HG03108 (cell line): ENCODE measurements around the gene DUOXA1.
"Not testable (repeated sequence)": the region's sequence is repeated elsewhere in the genome, so short reads cannot be mapped to it uniquely, and the experiment has no call there.

Experiments
- ATAC-seq: cut with Tn5 transposase; IDR thresholded peaks from one replicate; pipeline ENCODE4 v1.9.1; 2021; ENCODE audit warnings: moderate library complexity; ENCODE audit not compliant: unreplicated experiment

The DUOXA1 gene

GRCh38 chr15:45151998-45152828 is 22.5 kb upstream of the DUOXA1 start:
- ATAC-seq, result no peak

DNA sequence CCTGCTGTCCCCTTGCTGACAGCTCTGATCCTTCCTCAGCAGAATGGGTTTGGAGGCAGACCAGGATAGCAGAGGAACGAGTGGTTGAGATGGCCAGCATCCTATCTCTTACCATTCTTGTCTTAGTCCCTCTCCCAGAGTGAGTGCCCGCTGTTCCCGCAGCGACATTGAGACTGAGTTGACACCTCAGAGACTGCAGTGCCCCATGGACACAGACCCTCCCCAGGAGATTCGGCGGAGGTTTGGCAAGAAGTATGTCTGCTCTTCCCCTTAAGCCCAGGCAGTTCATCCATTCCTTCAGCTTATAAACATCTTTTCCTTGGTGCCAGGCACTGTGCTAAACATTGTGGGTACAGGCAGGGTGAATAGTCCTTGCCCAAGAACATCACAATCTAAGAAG is 21.3 kb upstream of the DUOXA1 start:
- no peak for ATAC-seq

- ATAC-seq, result no peak
Measured at GRCh38 chr15:45150481-45150880, 20.8 kb upstream of the DUOXA1 start.

DNA sequence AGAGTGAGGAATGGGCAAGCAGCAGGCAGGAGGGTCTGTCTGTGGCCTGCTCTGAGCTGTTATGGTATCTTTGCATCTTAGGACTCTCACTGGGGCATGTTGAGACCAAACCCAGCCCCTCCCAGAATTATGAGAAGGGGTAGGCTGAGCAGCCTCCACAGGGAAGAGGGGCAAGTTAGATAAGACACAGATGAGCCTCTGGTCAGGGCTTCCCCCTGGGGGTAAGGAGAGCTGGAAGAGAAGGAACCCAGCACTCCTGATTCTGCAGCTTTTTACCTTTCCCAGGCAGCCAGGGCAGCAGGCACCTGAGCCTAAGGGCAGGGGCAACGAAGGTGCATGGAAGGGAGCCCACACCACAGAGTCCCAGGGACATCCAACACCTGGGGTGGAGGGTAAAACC is 19.4 kb upstream of the DUOXA1 start:
- ATAC-seq, result no peak

DNA sequence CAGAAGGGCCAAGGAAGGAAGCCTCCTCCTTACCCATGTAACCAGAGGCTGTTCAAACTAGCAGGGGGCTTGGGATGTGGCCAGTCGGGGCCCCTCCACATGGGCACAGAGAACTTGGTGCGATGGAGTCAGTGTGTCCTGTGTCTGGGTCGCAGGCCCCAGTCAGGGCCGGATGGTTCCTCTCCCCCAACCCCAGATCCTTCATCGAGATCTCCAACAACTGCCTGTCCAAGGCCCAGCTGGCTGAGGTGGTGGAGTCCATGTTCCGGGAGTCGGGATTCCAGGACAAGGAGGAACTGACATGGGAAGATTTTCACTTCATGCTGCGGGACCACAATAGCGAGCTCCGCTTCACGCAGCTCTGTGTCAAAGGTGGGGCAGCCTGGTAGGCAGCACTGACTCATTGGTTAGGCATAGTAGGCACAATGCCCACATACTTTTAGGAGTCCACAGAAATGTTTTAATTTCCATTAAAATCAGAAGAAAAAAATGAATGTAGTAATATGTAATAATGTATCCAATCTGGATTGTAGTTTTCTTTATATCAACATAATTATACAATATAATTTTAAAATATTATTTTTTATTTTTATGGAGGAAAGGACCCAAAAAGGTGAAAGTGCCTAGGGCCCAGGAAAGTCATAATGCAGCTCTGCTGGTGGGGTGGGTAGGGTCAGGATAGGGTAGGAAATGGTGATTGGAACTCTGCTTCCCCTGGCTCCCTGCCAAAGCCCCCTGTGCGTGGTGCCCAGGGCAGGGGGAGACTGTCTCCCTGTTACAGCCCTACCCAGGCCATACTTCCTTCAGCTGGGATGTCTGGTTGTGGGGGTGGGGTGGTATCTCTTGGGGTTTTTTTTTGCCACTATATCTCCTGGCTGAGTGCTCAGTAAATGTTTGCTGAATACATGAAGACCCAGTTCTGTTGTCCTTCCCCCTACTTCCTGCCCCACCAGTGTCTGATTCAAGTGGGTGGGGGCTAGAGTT is 18.7 kb upstream of the DUOXA1 start:
- no peak for ATAC-seq

DNA sequence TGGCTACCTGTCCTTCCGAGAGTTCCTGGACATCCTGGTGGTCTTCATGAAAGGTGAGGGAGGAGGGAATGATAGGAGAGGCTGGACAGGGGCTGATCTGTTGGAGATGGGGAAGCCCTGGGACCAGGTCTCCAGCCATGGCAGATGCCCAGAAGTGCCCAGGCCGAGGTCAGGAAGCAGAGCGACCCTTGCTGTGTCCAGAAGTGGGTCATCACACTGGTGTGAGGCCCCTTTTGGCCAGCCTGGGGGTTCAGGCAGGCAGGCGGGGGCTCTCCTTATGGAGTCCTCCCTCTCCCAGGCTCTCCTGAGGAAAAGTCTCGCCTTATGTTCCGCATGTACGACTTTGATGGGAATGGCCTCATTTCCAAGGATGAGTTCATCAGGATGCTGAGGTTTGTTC is 17.9 kb upstream of the DUOXA1 start:
- ATAC-seq, result no peak

- no peak for ATAC-seq
Measured at GRCh38 chr15:45146405-45146804, 16.7 kb upstream of the DUOXA1 start.

- ATAC-seq, result no peak
Measured at GRCh38 chr15:45144775-45145174, 15.1 kb upstream of the DUOXA1 start.

DNA sequence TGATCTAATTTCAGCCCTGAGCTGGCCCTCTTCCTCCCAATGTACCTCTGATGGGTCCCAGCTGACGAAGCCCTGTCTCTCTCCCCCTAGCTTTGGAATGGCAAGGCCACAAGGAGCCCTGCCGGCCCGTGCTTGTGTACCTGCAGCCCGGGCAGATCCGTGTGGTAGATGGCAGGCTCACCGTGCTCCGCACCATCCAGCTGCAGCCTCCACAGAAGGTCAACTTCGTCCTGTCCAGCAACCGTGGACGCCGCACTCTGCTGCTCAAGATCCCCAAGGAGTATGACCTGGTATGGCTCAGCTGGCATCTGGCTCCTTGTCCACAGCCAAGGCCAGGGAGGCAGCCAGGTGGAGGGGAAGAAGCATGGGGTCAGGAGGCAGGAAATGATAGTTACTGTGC is 14.3 kb upstream of the DUOXA1 start:
- no peak for ATAC-seq

GRCh38 chr15:45143056-45143455 is 13.4 kb upstream of the DUOXA1 start:
- no peak for ATAC-seq

DNA sequence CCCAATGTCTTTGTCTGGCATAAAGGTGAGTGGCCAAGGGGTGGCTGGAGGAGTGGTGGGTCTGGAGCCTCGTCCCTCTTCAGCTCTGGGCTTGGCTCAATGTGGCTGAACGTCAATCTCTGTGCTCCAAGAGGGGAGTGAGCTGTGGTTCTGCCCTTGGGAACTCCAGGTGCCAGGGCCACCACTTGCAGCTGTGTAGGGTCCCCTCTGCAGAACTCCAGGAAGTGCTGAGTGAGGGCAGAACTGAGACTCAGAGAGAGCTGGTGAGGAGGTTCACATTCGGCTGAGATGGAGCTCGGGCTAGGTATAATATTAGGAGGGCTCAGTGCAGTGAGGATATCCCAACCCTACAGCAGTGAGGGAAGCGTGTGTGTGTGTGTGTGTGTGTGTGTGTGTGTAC is 11.7 kb upstream of the DUOXA1 start:
- ATAC-seq, result no peak

- ATAC-seq, result no peak
Measured at GRCh38 chr15:45140557-45141250, 11.0 kb upstream of the DUOXA1 start.

DNA sequence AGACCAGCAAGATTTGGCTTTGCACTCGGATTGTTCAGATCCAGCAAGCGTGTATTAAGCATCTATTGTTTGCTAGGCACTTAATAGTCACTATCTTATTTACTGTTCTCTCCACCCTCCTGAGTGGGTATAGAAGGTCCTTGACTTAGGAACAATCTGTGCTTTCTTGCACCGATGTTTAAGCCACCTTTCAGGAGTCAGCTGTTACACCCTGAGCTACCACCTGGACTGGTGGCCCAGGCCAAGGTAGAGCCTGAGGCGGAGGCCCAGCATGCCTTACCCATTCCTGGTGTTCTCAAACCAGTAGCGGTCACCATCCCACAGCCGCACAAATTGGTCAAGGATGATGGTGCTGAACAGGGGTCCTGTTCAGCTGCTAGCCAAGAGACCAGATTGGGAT is 10.1 kb upstream of the DUOXA1 start:
- ATAC-seq, result no peak

GRCh38 chr15:45138814-45139765 is 9.4 kb upstream of the DUOXA1 start:
- no peak for ATAC-seq

- ATAC-seq, result no peak
Measured at GRCh38 chr15:45137703-45138102, 8.0 kb upstream of the DUOXA1 start.

DNA sequence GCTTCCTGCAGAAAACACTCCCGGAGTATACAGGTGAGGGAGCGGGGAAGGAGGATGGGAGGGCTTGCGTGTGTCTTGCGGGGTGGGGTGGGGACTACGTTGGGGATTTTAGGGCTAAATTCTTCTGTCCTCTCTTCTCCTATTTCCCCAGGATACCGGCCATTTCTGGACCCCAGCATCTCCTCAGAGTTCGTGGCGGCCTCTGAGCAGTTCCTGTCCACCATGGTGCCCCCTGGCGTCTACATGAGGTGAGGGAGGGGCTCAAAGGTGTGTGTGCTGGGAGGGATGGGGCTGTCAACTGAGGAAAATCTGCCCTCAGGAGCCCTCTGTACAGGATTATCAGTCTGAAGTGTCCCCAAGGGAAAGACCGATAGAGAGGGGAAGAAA is 6.7 kb upstream of the DUOXA1 start:
- no peak for ATAC-seq

GRCh38 chr15:45135705-45136377 is 6.2 kb upstream of the DUOXA1 start:
- not testable (repeated sequence) for ATAC-seq

- no peak for ATAC-seq
Measured at GRCh38 chr15:45134682-45135604, 5.3 kb upstream of the DUOXA1 start.

GRCh38 chr15:45134046-45134445 is 4.4 kb upstream of the DUOXA1 start:
- no peak for ATAC-seq
